GM23338 (cell line): Measurements from ENCODE around the gene TINAGL1. TPM values are rescaled to one million over a fixed set of nuclear protein-coding genes. Genes with fewer than 3 reads are reported as not detected.
A peak's percentile ranks its signal among the peaks of the same experiment; 100 is the strongest.

Source experiments
- ATAC-seq: fragments of 200-7000 bp; cut with Tn5 transposase; 3 replicates; pipeline ENCODE4 v1.9.1; 2020
- DNase-seq: peaks from one replicate; pipeline ENCODE4 v3.0.0-alpha.2; 2015; ENCODE audit warnings: low spot score
- H2AFZ ChIP-seq: fragments of 200-600 bp; sonication (generic); 2 replicates; pipeline ENCODE4 v1.8.0; 2016; ENCODE audit warnings: antibody characterized with exemption, mild to moderate bottlenecking, moderate library complexity
- H3F3A ChIP-seq: fragments of 200-600 bp; sonication (generic); replicated peaks from 2 replicates; pipeline ENCODE4 v1.8.0; 2017; ENCODE audit warnings: antibody characterized with exemption, mixed run types, low read depth
- H3K27ac ChIP-seq: fragments of 200-600 bp; sonication (generic); 2 replicates; pipeline ENCODE4 v1.6.1; 2016; ENCODE audit warnings: low read depth
- H3K27me3 ChIP-seq: fragments of 200-600 bp; sonication (generic); 2 replicates; pipeline ENCODE4 v1.8.0; 2016; ENCODE audit warnings: mild to moderate bottlenecking, mixed run types, moderate library complexity; ENCODE audit not compliant: insufficient read depth
- H3K36me3 ChIP-seq: fragments of 200-600 bp; sonication (generic); 2 replicates; pipeline ENCODE4 v1.8.0; 2016; ENCODE audit warnings: mild to moderate bottlenecking; ENCODE audit not compliant: insufficient read depth
- H3K4me1 ChIP-seq: fragments of 200-600 bp; sonication (generic); 2 replicates; pipeline ENCODE4 v1.8.0; 2016; ENCODE audit warnings: mild to moderate bottlenecking, moderate library complexity; ENCODE audit not compliant: insufficient read depth
- H3K4me2 ChIP-seq: fragments of 200-600 bp; sonication (generic); 2 replicates; pipeline ENCODE4 v1.7.1; 2017; ENCODE audit warnings: mixed run types
- H3K4me3 ChIP-seq: fragments of 200-600 bp; sonication (generic); 2 replicates; pipeline ENCODE4 v1.6.1; 2016; ENCODE audit warnings: mixed run types
- H3K79me2 ChIP-seq: fragments of 200-600 bp; sonication (generic); replicated peaks from 2 replicates; pipeline ENCODE4 v1.8.0; 2017; ENCODE audit warnings: mild to moderate bottlenecking; ENCODE audit not compliant: insufficient read depth
- H3K9me2 ChIP-seq: fragments of 200-600 bp; sonication (generic); 2 replicates; pipeline ENCODE4 v1.8.0; 2017; ENCODE audit not compliant: insufficient read depth
- H4K20me1 ChIP-seq: fragments of 200-600 bp; sonication (generic); replicated peaks from 2 replicates; pipeline ENCODE4 v1.8.0; 2017; ENCODE audit warnings: mild to moderate bottlenecking; ENCODE audit not compliant: insufficient read depth
- H3K27ac Mint-ChIP-seq: 2 replicates; pipeline ENCODE4 v1.8.0; 2020; ENCODE audit warnings: inconsistent platforms, mild to moderate bottlenecking, moderate library complexity, mixed read lengths
- H3K27me3 Mint-ChIP-seq: 3 replicates; pipeline ENCODE4 v1.8.0; 2022; ENCODE audit warnings: low read depth, mild to moderate bottlenecking, moderate library complexity, mixed read lengths, inconsistent platforms; ENCODE audit not compliant: insufficient read depth, poor library complexity
- H3K36me3 Mint-ChIP-seq: 3 replicates; pipeline ENCODE4 v1.8.0; 2021; ENCODE audit warnings: low read depth, mild to moderate bottlenecking, inconsistent platforms, moderate library complexity, mixed read lengths
- H3K4me1 Mint-ChIP-seq: 3 replicates; pipeline ENCODE4 v1.8.0; 2020; ENCODE audit warnings: mild to moderate bottlenecking, inconsistent platforms, mixed read lengths
- H3K4me3 Mint-ChIP-seq: 3 replicates; pipeline ENCODE4 v1.8.0; 2021; ENCODE audit warnings: moderate library complexity, mild to moderate bottlenecking, inconsistent platforms, mixed read lengths
- H3K9me3 Mint-ChIP-seq: 3 replicates; pipeline ENCODE4 v1.8.0; 2020; ENCODE audit warnings: moderate library complexity, mild to moderate bottlenecking, inconsistent platforms, mixed read lengths
- CREB1 ChIP-seq: fragments of 250-450 bp; sonication (Bioruptor Pico); IDR thresholded peaks from 2 replicates; pipeline ENCODE4 v1.5.0; 2020; ENCODE audit warnings: low read depth, mild to moderate bottlenecking, moderate library complexity
- EZH2 ChIP-seq: fragments of 200-600 bp; sonication (generic); IDR thresholded peaks from one replicate; pipeline ENCODE4 v1.8.0; 2017; ENCODE audit warnings: antibody characterized with exemption, mild to moderate bottlenecking, low read depth; ENCODE audit not compliant: unreplicated experiment
- EZH2phosphoT487 ChIP-seq: fragments of 200-600 bp; sonication (generic); IDR thresholded peaks from one replicate; pipeline ENCODE4 v1.8.1; 2018; ENCODE audit warnings: antibody characterized with exemption; ENCODE audit not compliant: unreplicated experiment
- JUNB ChIP-seq: IDR thresholded peaks from one replicate; pipeline ENCODE4 v1.6.1; 2016; ENCODE audit warnings: antibody characterized with exemption; ENCODE audit not compliant: unreplicated experiment
- NANOG ChIP-seq: IDR thresholded peaks from 2 replicates; pipeline ENCODE4 v1.6.1; 2016; ENCODE audit warnings: antibody characterized with exemption, borderline replicate concordance
- POLR2AphosphoS5 ChIP-seq: IDR thresholded peaks from 2 replicates; pipeline ENCODE4 v1.6.1; 2016; ENCODE audit warnings: antibody characterized with exemption, low read depth
- STAT1 ChIP-seq: IDR thresholded peaks from one replicate; pipeline ENCODE4 v1.6.1; 2016; ENCODE audit warnings: antibody characterized with exemption; ENCODE audit not compliant: unreplicated experiment
- ZNF114 ChIP-seq: fragments of 250-450 bp; sonication (Bioruptor Pico); IDR thresholded peaks from 2 replicates; pipeline ENCODE4 v1.5.0; 2020; ENCODE audit warnings: mild to moderate bottlenecking, moderate library complexity
- ZNF331 ChIP-seq: fragments of 250-450 bp; sonication (Bioruptor Pico); IDR thresholded peaks from 2 replicates; pipeline ENCODE4 v1.5.0; 2020; ENCODE audit warnings: low read depth, mild to moderate bottlenecking, moderate library complexity
- polyA plus RNA-seq: library from polyadenylated mRNA; unstranded; fragments of >200 nt; fragmentation: Nextera tagmentation; extraction: Ambion mirVana; gene quantifications from 2 replicates; pipeline ENCODE4 v1.2.1, GENCODE V29; 2016
- total RNA-seq: library from RNA; depleted of rRNA; stranded (reverse); fragments of >200 nt; shearing (Covaris generic); gene quantifications from 2 replicates; pipeline ENCODE4 v1.2.3, GENCODE V29; 2014
- TF ChIP-seq, protein P1 (sequence below): IDR thresholded peaks from one replicate; pipeline ENCODE4 v1.6.1; 2018; ENCODE audit warnings: antibody characterized with exemption; ENCODE audit not compliant: unreplicated experiment
- TF ChIP-seq, protein P2 (sequence below): fragments of 250-450 bp; sonication (Bioruptor Pico); IDR thresholded peaks from 2 replicates; pipeline ENCODE4 v1.5.0; 2020; ENCODE audit warnings: mild to moderate bottlenecking, moderate library complexity
- TF ChIP-seq, protein P3 (sequence below): IDR thresholded peaks from 2 replicates; pipeline ENCODE4 v1.6.1; 2016; ENCODE audit warnings: antibody characterized with exemption
- TF ChIP-seq, protein P4 (sequence below), 2 experiments: fragments of 200-600 bp in 1 of 2; sonication (generic) in 1 of 2; conservative IDR thresholded peaks; 2 replicates each; pipeline versions ENCODE4 v1.5.1 to v1.6.1; 2016 to 2017; ENCODE audit warnings: antibody characterized with exemption in 2 of 2, low read depth in 2 of 2, mild to moderate bottlenecking in 2 of 2, moderate library complexity in 1 of 2

Gene TINAGL1
- total and polyA plus RNA-seq, 2 experiments from 2014 or later, result 6.8 to 15.8 TPM

DNA sequence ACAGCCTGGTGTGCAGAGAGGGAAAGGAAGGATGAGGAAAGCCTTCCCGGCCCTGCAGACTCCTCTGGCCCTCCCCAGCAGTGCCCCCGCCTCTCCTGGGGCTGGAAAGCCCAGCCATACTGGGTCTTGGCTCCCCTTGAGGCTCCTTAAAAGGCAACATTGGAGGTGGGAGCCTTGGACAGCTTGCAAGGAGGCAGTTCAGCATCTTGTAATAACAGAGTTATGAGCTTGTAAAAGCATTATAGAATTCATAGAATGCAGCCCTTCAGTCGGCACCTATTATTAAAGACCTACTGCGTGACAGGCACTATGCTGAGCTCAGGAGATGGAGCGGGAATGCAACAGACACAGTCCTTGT lies 4.2 kb downstream of the TINAGL1 start:
- Histone ChIP-seq H4K20me1 (no peaks in the 10 kb centered on the region), H3K4me3 (no peak overlapping the region), H3K79me2 (no peaks in the 10 kb centered on the region), H3K4me2 (peak overlapping the region; percentile 75), H3K9me2 (no peaks in the 10 kb centered on the region), H3K4me1 (peaks cover 43% of the 10 kb centered on the region), H2AFZ (no peak overlapping the region), H3F3A (peaks cover 5% of the 10 kb centered on the region), H3K36me3 (no peaks in the 10 kb centered on the region), H3K27me3 (no peaks in the 10 kb centered on the region), H3K27ac (0 out of 2 replicates have a peak overlapping the region, but pooled peaks have one; percentile 14)
- TF ChIP-seq ZNF114 (CRISPR knock-in tag) (no peak), STAT1 (no peak), POLR2AphosphoS5 (no peak), NANOG (no peak), EZH2phosphoT487 (no peak), CREB1 (CRISPR knock-in tag) (no peak), EZH2 (no peak), ZNF331 (CRISPR knock-in tag) (no peak), JUNB (no peak)
- TF ChIP-seq, protein P1, sequence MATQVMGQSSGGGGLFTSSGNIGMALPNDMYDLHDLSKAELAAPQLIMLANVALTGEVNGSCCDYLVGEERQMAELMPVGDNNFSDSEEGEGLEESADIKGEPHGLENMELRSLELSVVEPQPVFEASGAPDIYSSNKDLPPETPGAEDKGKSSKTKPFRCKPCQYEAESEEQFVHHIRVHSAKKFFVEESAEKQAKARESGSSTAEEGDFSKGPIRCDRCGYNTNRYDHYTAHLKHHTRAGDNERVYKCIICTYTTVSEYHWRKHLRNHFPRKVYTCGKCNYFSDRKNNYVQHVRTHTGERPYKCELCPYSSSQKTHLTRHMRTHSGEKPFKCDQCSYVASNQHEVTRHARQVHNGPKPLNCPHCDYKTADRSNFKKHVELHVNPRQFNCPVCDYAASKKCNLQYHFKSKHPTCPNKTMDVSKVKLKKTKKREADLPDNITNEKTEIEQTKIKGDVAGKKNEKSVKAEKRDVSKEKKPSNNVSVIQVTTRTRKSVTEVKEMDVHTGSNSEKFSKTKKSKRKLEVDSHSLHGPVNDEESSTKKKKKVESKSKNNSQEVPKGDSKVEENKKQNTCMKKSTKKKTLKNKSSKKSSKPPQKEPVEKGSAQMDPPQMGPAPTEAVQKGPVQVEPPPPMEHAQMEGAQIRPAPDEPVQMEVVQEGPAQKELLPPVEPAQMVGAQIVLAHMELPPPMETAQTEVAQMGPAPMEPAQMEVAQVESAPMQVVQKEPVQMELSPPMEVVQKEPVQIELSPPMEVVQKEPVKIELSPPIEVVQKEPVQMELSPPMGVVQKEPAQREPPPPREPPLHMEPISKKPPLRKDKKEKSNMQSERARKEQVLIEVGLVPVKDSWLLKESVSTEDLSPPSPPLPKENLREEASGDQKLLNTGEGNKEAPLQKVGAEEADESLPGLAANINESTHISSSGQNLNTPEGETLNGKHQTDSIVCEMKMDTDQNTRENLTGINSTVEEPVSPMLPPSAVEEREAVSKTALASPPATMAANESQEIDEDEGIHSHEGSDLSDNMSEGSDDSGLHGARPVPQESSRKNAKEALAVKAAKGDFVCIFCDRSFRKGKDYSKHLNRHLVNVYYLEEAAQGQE, result no peak
- TF ChIP-seq, protein P2, sequence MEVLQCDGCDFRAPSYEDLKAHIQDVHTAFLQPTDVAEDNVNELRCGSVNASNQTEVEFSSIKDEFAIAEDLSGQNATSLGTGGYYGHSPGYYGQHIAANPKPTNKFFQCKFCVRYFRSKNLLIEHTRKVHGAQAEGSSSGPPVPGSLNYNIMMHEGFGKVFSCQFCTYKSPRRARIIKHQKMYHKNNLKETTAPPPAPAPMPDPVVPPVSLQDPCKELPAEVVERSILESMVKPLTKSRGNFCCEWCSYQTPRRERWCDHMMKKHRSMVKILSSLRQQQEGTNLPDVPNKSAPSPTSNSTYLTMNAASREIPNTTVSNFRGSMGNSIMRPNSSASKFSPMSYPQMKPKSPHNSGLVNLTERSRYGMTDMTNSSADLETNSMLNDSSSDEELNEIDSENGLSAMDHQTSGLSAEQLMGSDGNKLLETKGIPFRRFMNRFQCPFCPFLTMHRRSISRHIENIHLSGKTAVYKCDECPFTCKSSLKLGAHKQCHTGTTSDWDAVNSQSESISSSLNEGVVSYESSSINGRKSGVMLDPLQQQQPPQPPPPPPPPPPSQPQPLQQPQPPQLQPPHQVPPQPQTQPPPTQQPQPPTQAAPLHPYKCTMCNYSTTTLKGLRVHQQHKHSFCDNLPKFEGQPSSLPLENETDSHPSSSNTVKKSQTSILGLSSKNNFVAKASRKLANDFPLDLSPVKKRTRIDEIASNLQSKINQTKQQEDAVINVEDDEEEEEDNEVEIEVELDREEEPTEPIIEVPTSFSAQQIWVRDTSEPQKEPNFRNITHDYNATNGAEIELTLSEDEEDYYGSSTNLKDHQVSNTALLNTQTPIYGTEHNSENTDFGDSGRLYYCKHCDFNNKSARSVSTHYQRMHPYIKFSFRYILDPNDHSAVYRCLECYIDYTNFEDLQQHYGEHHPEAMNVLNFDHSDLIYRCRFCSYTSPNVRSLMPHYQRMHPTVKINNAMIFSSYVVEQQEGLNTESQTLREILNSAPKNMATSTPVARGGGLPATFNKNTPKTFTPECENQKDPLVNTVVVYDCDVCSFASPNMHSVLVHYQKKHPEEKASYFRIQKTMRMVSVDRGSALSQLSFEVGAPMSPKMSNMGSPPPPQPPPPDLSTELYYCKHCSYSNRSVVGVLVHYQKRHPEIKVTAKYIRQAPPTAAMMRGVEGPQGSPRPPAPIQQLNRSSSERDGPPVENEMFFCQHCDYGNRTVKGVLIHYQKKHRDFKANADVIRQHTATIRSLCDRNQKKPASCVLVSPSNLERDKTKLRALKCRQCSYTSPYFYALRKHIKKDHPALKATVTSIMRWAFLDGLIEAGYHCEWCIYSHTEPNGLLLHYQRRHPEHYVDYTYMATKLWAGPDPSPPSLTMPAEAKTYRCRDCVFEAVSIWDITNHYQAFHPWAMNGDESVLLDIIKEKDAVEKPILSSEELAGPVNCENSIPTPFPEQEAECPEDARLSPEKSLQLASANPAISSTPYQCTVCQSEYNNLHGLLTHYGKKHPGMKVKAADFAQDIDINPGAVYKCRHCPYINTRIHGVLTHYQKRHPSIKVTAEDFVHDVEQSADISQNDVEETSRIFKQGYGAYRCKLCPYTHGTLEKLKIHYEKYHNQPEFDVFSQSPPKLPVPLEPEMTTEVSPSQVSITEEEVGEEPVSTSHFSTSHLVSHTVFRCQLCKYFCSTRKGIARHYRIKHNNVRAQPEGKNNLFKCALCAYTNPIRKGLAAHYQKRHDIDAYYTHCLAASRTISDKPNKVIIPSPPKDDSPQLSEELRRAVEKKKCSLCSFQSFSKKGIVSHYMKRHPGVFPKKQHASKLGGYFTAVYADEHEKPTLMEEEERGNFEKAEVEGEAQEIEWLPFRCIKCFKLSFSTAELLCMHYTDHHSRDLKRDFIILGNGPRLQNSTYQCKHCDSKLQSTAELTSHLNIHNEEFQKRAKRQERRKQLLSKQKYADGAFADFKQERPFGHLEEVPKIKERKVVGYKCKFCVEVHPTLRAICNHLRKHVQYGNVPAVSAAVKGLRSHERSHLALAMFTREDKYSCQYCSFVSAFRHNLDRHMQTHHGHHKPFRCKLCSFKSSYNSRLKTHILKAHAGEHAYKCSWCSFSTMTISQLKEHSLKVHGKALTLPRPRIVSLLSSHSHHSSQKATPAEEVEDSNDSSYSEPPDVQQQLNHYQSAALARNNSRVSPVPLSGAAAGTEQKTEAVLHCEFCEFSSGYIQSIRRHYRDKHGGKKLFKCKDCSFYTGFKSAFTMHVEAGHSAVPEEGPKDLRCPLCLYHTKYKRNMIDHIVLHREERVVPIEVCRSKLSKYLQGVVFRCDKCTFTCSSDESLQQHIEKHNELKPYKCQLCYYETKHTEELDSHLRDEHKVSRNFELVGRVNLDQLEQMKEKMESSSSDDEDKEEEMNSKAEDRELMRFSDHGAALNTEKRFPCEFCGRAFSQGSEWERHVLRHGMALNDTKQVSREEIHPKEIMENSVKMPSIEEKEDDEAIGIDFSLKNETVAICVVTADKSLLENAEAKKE (CRISPR knock-in tag), result no peak
- TF ChIP-seq, protein P3, sequence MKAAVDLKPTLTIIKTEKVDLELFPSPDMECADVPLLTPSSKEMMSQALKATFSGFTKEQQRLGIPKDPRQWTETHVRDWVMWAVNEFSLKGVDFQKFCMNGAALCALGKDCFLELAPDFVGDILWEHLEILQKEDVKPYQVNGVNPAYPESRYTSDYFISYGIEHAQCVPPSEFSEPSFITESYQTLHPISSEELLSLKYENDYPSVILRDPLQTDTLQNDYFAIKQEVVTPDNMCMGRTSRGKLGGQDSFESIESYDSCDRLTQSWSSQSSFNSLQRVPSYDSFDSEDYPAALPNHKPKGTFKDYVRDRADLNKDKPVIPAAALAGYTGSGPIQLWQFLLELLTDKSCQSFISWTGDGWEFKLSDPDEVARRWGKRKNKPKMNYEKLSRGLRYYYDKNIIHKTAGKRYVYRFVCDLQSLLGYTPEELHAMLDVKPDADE, result no peak
- TF ChIP-seq, protein P4, sequence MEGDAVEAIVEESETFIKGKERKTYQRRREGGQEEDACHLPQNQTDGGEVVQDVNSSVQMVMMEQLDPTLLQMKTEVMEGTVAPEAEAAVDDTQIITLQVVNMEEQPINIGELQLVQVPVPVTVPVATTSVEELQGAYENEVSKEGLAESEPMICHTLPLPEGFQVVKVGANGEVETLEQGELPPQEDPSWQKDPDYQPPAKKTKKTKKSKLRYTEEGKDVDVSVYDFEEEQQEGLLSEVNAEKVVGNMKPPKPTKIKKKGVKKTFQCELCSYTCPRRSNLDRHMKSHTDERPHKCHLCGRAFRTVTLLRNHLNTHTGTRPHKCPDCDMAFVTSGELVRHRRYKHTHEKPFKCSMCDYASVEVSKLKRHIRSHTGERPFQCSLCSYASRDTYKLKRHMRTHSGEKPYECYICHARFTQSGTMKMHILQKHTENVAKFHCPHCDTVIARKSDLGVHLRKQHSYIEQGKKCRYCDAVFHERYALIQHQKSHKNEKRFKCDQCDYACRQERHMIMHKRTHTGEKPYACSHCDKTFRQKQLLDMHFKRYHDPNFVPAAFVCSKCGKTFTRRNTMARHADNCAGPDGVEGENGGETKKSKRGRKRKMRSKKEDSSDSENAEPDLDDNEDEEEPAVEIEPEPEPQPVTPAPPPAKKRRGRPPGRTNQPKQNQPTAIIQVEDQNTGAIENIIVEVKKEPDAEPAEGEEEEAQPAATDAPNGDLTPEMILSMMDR (conservative IDR thresholded peaks at IDR 0.05; ENCODE audit: low read depth in 2 of 2), result no peak
- Mint-ChIP-seq H3K4me3 (no peak overlapping the region), H3K36me3 (no peaks in the 10 kb centered on the region), H3K27ac (no peak overlapping the region), H3K9me3 (no peaks in the 10 kb centered on the region), H3K27me3 (peaks cover 14% of the 10 kb centered on the region), H3K4me1 (peaks cover 43% of the 10 kb centered on the region)
- DNase-seq (no peak), ATAC-seq (no peak)
